Panc1 (cell line): Measurements from ENCODE around the gene BOK. TPM values are rescaled to one million over a fixed set of nuclear protein-coding genes. Genes with fewer than 3 reads are reported as not detected.

Source experiments
- ATAC-seq: fragments of 200-7000 bp; cut with Tn5 transposase; 2 replicates; pipeline ENCODE4 v1.9.1; 2020; ENCODE audit warnings: mild to moderate bottlenecking, moderate library complexity
- BruUV-seq: library from RNA; stranded (reverse); fragments of 400-500 nt; replicated peaks from 2 replicates; lab custom pipeline; 2021; lab: Mats Ljungman, UMichigan
- CTCF ChIA-PET: fragments of 300-600 bp; sonication (Branson Sonifier 250); formaldehyde crosslinking; loops from one replicate; lab custom pipeline; 2022; ENCODE audit warnings: antibody characterized with exemption; lab: Charles Lee
- POLR2A ChIA-PET: fragments of 300-600 bp; sonication (Branson Sonifier 250); formaldehyde crosslinking; loops from one replicate; lab custom pipeline; 2022; ENCODE audit warnings: antibody characterized with exemption; lab: Charles Lee
- DNase-seq: peaks from one replicate; pipeline ENCODE4 v3.0.0-alpha.2; 2010; ENCODE audit warnings: low read depth, low spot score
- H3K27ac ChIP-seq: 2 replicates; pipeline ENCODE4 v1.5.1; 2011; ENCODE audit warnings: mild to moderate bottlenecking, low read length, inconsistent platforms
- H3K27me3 ChIP-seq: fragments of 200-500 bp; sonication (Bioruptor generic); 2 replicates; pipeline ENCODE4 v1.6.0; 2014; ENCODE audit warnings: low read length, inconsistent platforms; ENCODE audit not compliant: control insufficient read depth, insufficient read depth
- H3K36me3 ChIP-seq: fragments of 200-500 bp; sonication (Bioruptor generic); 2 replicates; pipeline ENCODE4 v1.5.1; 2014; ENCODE audit warnings: inconsistent platforms, mild to moderate bottlenecking, low read length, moderate library complexity; ENCODE audit not compliant: control insufficient read depth, insufficient read depth
- H3K4me1 ChIP-seq: 2 replicates; pipeline ENCODE4 v1.5.1; 2011; ENCODE audit warnings: inconsistent platforms, mild to moderate bottlenecking, low read length, moderate library complexity; ENCODE audit not compliant: control insufficient read depth, insufficient read depth
- H3K4me3 ChIP-seq, 2 experiments: 2 replicates each; pipeline ENCODE4 v1.5.1; 2011 to 2012; ENCODE audit warnings: low read depth in 2 of 2, low read length in 2 of 2, mild to moderate bottlenecking in 2 of 2, inconsistent platforms in 1 of 2, moderate library complexity in 1 of 2
- H3K9me3 ChIP-seq: fragments of 200-500 bp; sonication (Bioruptor generic); 2 replicates; pipeline ENCODE4 v1.5.1; 2014; ENCODE audit warnings: low read depth, mild to moderate bottlenecking, inconsistent platforms, low read length, moderate library complexity; ENCODE audit not compliant: control insufficient read depth, insufficient read depth
- POLR2AphosphoS5 ChIP-seq: IDR thresholded peaks from 2 replicates; pipeline ENCODE4 v1.6.1; 2012; ENCODE audit warnings: mild to moderate bottlenecking, low read depth, low read length, moderate library complexity
- SIN3A ChIP-seq: IDR thresholded peaks from 2 replicates; pipeline ENCODE4 v1.6.1; 2012; ENCODE audit warnings: low read depth, mild to moderate bottlenecking, low read length, moderate library complexity, borderline replicate concordance; ENCODE audit not compliant: insufficient read depth
- TCF7L2 ChIP-seq: IDR thresholded peaks from 2 replicates; pipeline ENCODE4 v1.6.1; 2011; ENCODE audit warnings: mild to moderate bottlenecking, low read depth, low read length, inconsistent platforms
- in situ Hi-C: cut with HindIII; loops from 2 replicates; pipeline ENCODE4 v1.10.0; 2016; ENCODE audit warnings: low sequenced_read_pairs, low pct_unique_long_range_greater_than_20kb
- intact Hi-C: fragments of 100-400 bp; cut with micrococcal nuclease; formaldehyde crosslinking; loops from one replicate; pipeline ENCODE4 v1.10.0; 2022; ENCODE audit not compliant: unreplicated experiment
- total RNA-seq: library from RNA; stranded (reverse); gene quantifications from one replicate; pipeline ENCODE4 v1.2.1, GENCODE V29; 2021; ENCODE audit not compliant: unreplicated experiment
- TF ChIP-seq, protein P1 (sequence below): fragments of 450-650 bp; IDR thresholded peaks from 2 replicates; pipeline ENCODE4 v1.5.1; 2017; ENCODE audit warnings: mild to moderate bottlenecking
- TF ChIP-seq, protein P2 (sequence below), 2 experiments: IDR thresholded peaks; 2 replicates each; pipeline ENCODE4 v1.6.1; 2011 to 2012; ENCODE audit warnings: low read depth in 2 of 2, control low read depth in 1 of 2, low read length in 1 of 2, mild to moderate bottlenecking in 1 of 2, moderate library complexity in 1 of 2; ENCODE audit not compliant: insufficient read depth in 1 of 2

BOK gene
- total RNA-seq, 1 experiment from 2014 or later: 39.1 TPM

GRCh38 chr2:241563571-241563980, 5.0 kb downstream of the BOK start:
- intact Hi-C loops: no loop called here
- in situ Hi-C loops: no loop called here
- Histone ChIP-seq H3K27me3 (no peaks in the 10 kb centered on the region), H3K9me3 (no peaks in the 10 kb centered on the region), H3K4me1 (peaks cover 38% of the 10 kb centered on the region), H3K4me3 (no peak overlapping the region), H3K36me3 (no peaks in the 10 kb centered on the region; the same call in 1 of the 2 replicates), H3K27ac (no peak overlapping the region)
- no peak for DNase-seq
- POLR2A ChIA-PET: no interaction called here
- no TSS peak for BruUV-seq
- CTCF ChIA-PET: interaction anchor here (0.6 kb wide), 1 partner anchor 34 kb away, joined by 5 read pairs; no protein-coding TSS in a partner anchor
- no peak for ATAC-seq
- TF ChIP-seq TCF7L2 (no peak), SIN3A (no peak), POLR2AphosphoS5 (no peak)
- TF ChIP-seq, protein P1, sequence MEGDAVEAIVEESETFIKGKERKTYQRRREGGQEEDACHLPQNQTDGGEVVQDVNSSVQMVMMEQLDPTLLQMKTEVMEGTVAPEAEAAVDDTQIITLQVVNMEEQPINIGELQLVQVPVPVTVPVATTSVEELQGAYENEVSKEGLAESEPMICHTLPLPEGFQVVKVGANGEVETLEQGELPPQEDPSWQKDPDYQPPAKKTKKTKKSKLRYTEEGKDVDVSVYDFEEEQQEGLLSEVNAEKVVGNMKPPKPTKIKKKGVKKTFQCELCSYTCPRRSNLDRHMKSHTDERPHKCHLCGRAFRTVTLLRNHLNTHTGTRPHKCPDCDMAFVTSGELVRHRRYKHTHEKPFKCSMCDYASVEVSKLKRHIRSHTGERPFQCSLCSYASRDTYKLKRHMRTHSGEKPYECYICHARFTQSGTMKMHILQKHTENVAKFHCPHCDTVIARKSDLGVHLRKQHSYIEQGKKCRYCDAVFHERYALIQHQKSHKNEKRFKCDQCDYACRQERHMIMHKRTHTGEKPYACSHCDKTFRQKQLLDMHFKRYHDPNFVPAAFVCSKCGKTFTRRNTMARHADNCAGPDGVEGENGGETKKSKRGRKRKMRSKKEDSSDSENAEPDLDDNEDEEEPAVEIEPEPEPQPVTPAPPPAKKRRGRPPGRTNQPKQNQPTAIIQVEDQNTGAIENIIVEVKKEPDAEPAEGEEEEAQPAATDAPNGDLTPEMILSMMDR: no peak
- TF ChIP-seq, protein P2, sequence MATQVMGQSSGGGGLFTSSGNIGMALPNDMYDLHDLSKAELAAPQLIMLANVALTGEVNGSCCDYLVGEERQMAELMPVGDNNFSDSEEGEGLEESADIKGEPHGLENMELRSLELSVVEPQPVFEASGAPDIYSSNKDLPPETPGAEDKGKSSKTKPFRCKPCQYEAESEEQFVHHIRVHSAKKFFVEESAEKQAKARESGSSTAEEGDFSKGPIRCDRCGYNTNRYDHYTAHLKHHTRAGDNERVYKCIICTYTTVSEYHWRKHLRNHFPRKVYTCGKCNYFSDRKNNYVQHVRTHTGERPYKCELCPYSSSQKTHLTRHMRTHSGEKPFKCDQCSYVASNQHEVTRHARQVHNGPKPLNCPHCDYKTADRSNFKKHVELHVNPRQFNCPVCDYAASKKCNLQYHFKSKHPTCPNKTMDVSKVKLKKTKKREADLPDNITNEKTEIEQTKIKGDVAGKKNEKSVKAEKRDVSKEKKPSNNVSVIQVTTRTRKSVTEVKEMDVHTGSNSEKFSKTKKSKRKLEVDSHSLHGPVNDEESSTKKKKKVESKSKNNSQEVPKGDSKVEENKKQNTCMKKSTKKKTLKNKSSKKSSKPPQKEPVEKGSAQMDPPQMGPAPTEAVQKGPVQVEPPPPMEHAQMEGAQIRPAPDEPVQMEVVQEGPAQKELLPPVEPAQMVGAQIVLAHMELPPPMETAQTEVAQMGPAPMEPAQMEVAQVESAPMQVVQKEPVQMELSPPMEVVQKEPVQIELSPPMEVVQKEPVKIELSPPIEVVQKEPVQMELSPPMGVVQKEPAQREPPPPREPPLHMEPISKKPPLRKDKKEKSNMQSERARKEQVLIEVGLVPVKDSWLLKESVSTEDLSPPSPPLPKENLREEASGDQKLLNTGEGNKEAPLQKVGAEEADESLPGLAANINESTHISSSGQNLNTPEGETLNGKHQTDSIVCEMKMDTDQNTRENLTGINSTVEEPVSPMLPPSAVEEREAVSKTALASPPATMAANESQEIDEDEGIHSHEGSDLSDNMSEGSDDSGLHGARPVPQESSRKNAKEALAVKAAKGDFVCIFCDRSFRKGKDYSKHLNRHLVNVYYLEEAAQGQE (IDR thresholded peaks at IDR 0.05; ENCODE audit: insufficient read depth in 1 of 2, low read depth in 2 of 2, low read length in 1 of 2): no peak

- no TSS peak for BruUV-seq
- DNase-seq (no peak), ATAC-seq (no peak)
- Histone ChIP-seq H3K36me3 (no peaks in the 10 kb centered on the region; the same call in 1 of the 2 replicates), H3K27ac (no peak overlapping the region), H3K9me3 (no peaks in the 10 kb centered on the region), H3K27me3 (no peaks in the 10 kb centered on the region), H3K4me1 (peaks cover 38% of the 10 kb centered on the region), H3K4me3 (no peak overlapping the region)
- CTCF ChIA-PET: interaction anchor here (0.6 kb wide), 1 partner anchor 33 kb away, joined by 5 read pairs; no protein-coding TSS in a partner anchor
- intact Hi-C loops: no loop called here
- POLR2A ChIA-PET: no interaction called here
- in situ Hi-C loops: no loop called here
- no peak for TF ChIP-seq TCF7L2
- TF ChIP-seq, protein P1: no peak
- no peak for TF ChIP-seq SIN3A
- TF ChIP-seq POLR2AphosphoS5: no peak
- TF ChIP-seq, protein P2 (IDR thresholded peaks at IDR 0.05; ENCODE audit: insufficient read depth in 1 of 2, low read depth in 2 of 2, low read length in 1 of 2): no peak
Observed at GRCh38 chr2:241563981-241564595, 5.5 kb downstream of the BOK start.
